HEK293 (cell line): ENCODE results near the gene HIP1.
A peak's percentile ranks its signal among the peaks of the same experiment; 100 is the strongest.

Source experiments
- CTCF ChIA-PET: fragments of 350-600 bp; formaldehyde crosslinking; extraction: SDS; loops from one replicate; lab custom pipeline; 2021; ENCODE audit warnings: antibody characterized with exemption; lab: Yijun Ruan, JAX
- POLR2A ChIA-PET: fragments of 300-600 bp; formaldehyde crosslinking; extraction: SDS; loops from one replicate; lab custom pipeline; 2020; ENCODE audit warnings: antibody characterized with exemption, inconsistent platforms; lab: Yijun Ruan, JAX
- H3K27ac ChIP-seq: fragments of 200-500 bp; sonication (Bioruptor generic); 2 replicates; pipeline ENCODE4 v1.5.1; 2014; ENCODE audit warnings: low read depth, low read length, control low read depth, inconsistent platforms; ENCODE audit errors: extremely low read depth
- H3K36me3 ChIP-seq, 2 experiments: fragments of 200-500 bp in 1 of 2; sonication (Bioruptor generic) in 1 of 2; 1 replicate in 1 of 2; 2 replicates in 1 of 2; pipeline ENCODE4 v1.5.1; 2014 to 2017; ENCODE audit warnings: inconsistent platforms in 2 of 2, low read length in 2 of 2; ENCODE audit not compliant: control insufficient read depth in 2 of 2, insufficient read depth in 1 of 2
- H3K4me1 ChIP-seq: fragments of 200-500 bp; sonication (Bioruptor generic); 2 replicates; pipeline ENCODE4 v1.5.1; 2014; ENCODE audit warnings: mild to moderate bottlenecking, low read length, inconsistent platforms; ENCODE audit not compliant: control insufficient read depth, insufficient read depth
- H3K4me3 ChIP-seq: 2 replicates; pipeline ENCODE4 v1.5.1; 2011; ENCODE audit warnings: low read depth, mild to moderate bottlenecking, control low read depth, low read length, moderate library complexity
- H3K9me3 ChIP-seq: fragments of 200-500 bp; sonication (Bioruptor generic); 2 replicates; pipeline ENCODE4 v1.5.1; 2014; ENCODE audit warnings: low read depth, low read length, inconsistent platforms; ENCODE audit not compliant: control insufficient read depth, insufficient read depth
- ELK4 ChIP-seq: IDR thresholded peaks from 2 replicates; pipeline ENCODE4 v1.6.1; 2011; ENCODE audit warnings: mild to moderate bottlenecking, low read depth, low read length, borderline replicate concordance
- HOXC10 ChIP-seq: sonication (generic); formaldehyde crosslinking; IDR thresholded peaks from 2 replicates; pipeline ENCODE4 v1.8.1; 2023; ENCODE audit warnings: mild to moderate bottlenecking, missing genetic modification reagents
- KLF1 ChIP-seq: fragments of 450-650 bp; formaldehyde crosslinking; IDR thresholded peaks from 2 replicates; pipeline ENCODE4 v1.5.1; 2016; ENCODE audit warnings: missing biosample characterization, missing genetic modification characterization
- OSR2 ChIP-seq: fragments of 450-650 bp; formaldehyde crosslinking; IDR thresholded peaks from 2 replicates; pipeline ENCODE4 v1.5.1; 2016; ENCODE audit warnings: missing biosample characterization, missing genetic modification characterization
- PRDM1 ChIP-seq: fragments of 450-650 bp; formaldehyde crosslinking; IDR thresholded peaks from 2 replicates; pipeline ENCODE4; 2016; ENCODE audit warnings: missing biosample characterization, missing genetic modification characterization
- PRDM4 ChIP-seq: fragments of 450-650 bp; formaldehyde crosslinking; IDR thresholded peaks from 2 replicates; pipeline ENCODE4 v1.5.1; 2017; ENCODE audit warnings: missing biosample characterization, missing genetic modification characterization
- SALL2 ChIP-seq: fragments of 450-650 bp; formaldehyde crosslinking; IDR thresholded peaks from 2 replicates; pipeline ENCODE4 v1.5.0; 2017; ENCODE audit warnings: missing biosample characterization, mild to moderate bottlenecking, missing genetic modification characterization, borderline replicate concordance
- SCRT2 ChIP-seq: fragments of 450-650 bp; formaldehyde crosslinking; IDR thresholded peaks from 2 replicates; pipeline ENCODE4 v1.5.1; 2016; ENCODE audit warnings: missing biosample characterization, missing genetic modification characterization
- ZBTB8A ChIP-seq: fragments of 450-650 bp; formaldehyde crosslinking; IDR thresholded peaks from 2 replicates; pipeline ENCODE4 v1.5.1; 2016; ENCODE audit warnings: missing biosample characterization, missing genetic modification characterization
- ZNF169 ChIP-seq: fragments of 450-650 bp; formaldehyde crosslinking; IDR thresholded peaks from 2 replicates; pipeline ENCODE4 v1.5.1; 2016; ENCODE audit warnings: missing biosample characterization, missing genetic modification characterization
- ZNF174 ChIP-seq: fragments of 450-650 bp; formaldehyde crosslinking; IDR thresholded peaks from 2 replicates; pipeline ENCODE4 v1.5.0; 2017; ENCODE audit warnings: missing biosample characterization, mild to moderate bottlenecking, missing genetic modification characterization
- ZNF19 ChIP-seq: fragments of 450-650 bp; formaldehyde crosslinking; IDR thresholded peaks from 2 replicates; pipeline ENCODE4; 2016; ENCODE audit warnings: missing biosample characterization, missing genetic modification characterization, low read depth
- ZNF202 ChIP-seq: fragments of 450-650 bp; formaldehyde crosslinking; IDR thresholded peaks from 2 replicates; pipeline ENCODE4 v1.5.1; 2016; ENCODE audit warnings: missing biosample characterization, missing genetic modification characterization, borderline replicate concordance
- ZNF211 ChIP-seq: fragments of 450-650 bp; formaldehyde crosslinking; IDR thresholded peaks from 2 replicates; pipeline ENCODE4 v1.5.1; 2016; ENCODE audit warnings: low read depth, missing biosample characterization, missing genetic modification characterization
- ZNF280D ChIP-seq: fragments of 450-650 bp; formaldehyde crosslinking; IDR thresholded peaks from 2 replicates; pipeline ENCODE4 v1.5.1; 2016; ENCODE audit warnings: missing biosample characterization, missing genetic modification characterization
- ZNF391 ChIP-seq: fragments of 450-650 bp; formaldehyde crosslinking; IDR thresholded peaks from 2 replicates; pipeline ENCODE4 v1.5.1; 2016; ENCODE audit warnings: low read depth, missing biosample characterization, missing genetic modification characterization, borderline replicate concordance
- ZNF394 ChIP-seq: fragments of 450-650 bp; formaldehyde crosslinking; IDR thresholded peaks from 2 replicates; pipeline ENCODE4 v1.5.1; 2016; ENCODE audit warnings: missing biosample characterization, missing genetic modification characterization, mild to moderate bottlenecking, moderate library complexity, borderline replicate concordance
- ZNF48 ChIP-seq: fragments of 450-650 bp; formaldehyde crosslinking; IDR thresholded peaks from 2 replicates; pipeline ENCODE4 v1.5.1; 2016; ENCODE audit warnings: missing biosample characterization, missing genetic modification characterization
- ZNF548 ChIP-seq: fragments of 450-650 bp; formaldehyde crosslinking; IDR thresholded peaks from 2 replicates; pipeline ENCODE4 v1.5.1; 2016; ENCODE audit warnings: missing biosample characterization, missing genetic modification characterization
- ZNF560 ChIP-seq: fragments of 450-650 bp; formaldehyde crosslinking; IDR thresholded peaks from 2 replicates; pipeline ENCODE4 v1.5.1; 2017; ENCODE audit warnings: missing biosample characterization, missing genetic modification characterization, borderline replicate concordance
- ZNF654 ChIP-seq: fragments of 450-650 bp; formaldehyde crosslinking; IDR thresholded peaks from 2 replicates; pipeline ENCODE4 v1.5.1; 2016; ENCODE audit warnings: low read depth, missing biosample characterization, missing genetic modification characterization
- ZNF677 ChIP-seq: fragments of 450-650 bp; IDR thresholded peaks from 2 replicates; pipeline ENCODE4 v1.5.0; 2018; ENCODE audit warnings: missing biosample characterization, mild to moderate bottlenecking, missing genetic modification characterization, moderate library complexity
- ZNF777 ChIP-seq: fragments of 450-650 bp; formaldehyde crosslinking; IDR thresholded peaks from 2 replicates; pipeline ENCODE4 v1.5.1; 2017; ENCODE audit warnings: missing biosample characterization, missing genetic modification characterization, borderline replicate concordance
- ZNF791 ChIP-seq: fragments of 450-650 bp; formaldehyde crosslinking; IDR thresholded peaks from 2 replicates; pipeline ENCODE4 v1.5.1; 2016; ENCODE audit warnings: missing biosample characterization, missing genetic modification characterization
- ZSCAN23 ChIP-seq: fragments of 450-650 bp; formaldehyde crosslinking; IDR thresholded peaks from 2 replicates; pipeline ENCODE4 v1.5.1; 2016; ENCODE audit warnings: missing biosample characterization, missing genetic modification characterization

HIP1 gene

GRCh38 chr7:75536940-75537538, 201.7 kb downstream of the HIP1 start:
- H3K4me3 ChIP-seq, result no peak overlapping the region
- no peaks in the 10 kb centered on the region for H3K9me3 ChIP-seq
- CTCF ChIA-PET, result no interaction called here
- TF ChIP-seq ZNF174 (tag by site-specific recombination) (no peak), ZNF677 (tag by site-specific recombination) (no peak), ZNF560 (tag by site-specific recombination) (no peak)
- no peak overlapping the region for H3K27ac ChIP-seq
- POLR2A ChIA-PET, result no interaction called here
- H3K4me1 ChIP-seq, result peaks cover 3% of the 10 kb centered on the region; the same call in 1 of the 2 replicates
- peaks cover 9 to 32% of the 10 kb centered on the region in 2 experiments; a peak in 2 of 3 replicates for H3K36me3 ChIP-seq

- Histone ChIP-seq H3K36me3 (peaks cover 9 to 28% of the 10 kb centered on the region in 2 experiments; a peak in 2 of 3 replicates), H3K4me3 (no peak overlapping the region), H3K9me3 (no peaks in the 10 kb centered on the region), H3K4me1 (peaks cover 3% of the 10 kb centered on the region; the same call in 1 of the 2 replicates), H3K27ac (no peak overlapping the region)
- POLR2A ChIA-PET, result no interaction called here
- CTCF ChIA-PET, result no interaction called here
- TF ChIP-seq PRDM1 (tag by site-specific recombination) (no peak), ZNF391 (no peak), ZNF202 (no peak), SALL2 (tag by site-specific recombination) (no peak), ZNF48 (no peak), ZNF654 (tag by site-specific recombination) (no peak), ZNF19 (tag by site-specific recombination) (no peak), ZSCAN23 (no peak)
These were observed 202.2 kb downstream of the HIP1 start for GRCh38 chr7:75536491-75536890.

GRCh38 chr7:75534727-75535307, 203.9 kb downstream of the HIP1 start:
- H3K27ac ChIP-seq, result no peak overlapping the region
- CTCF ChIA-PET, result interaction anchor here (0.7 kb wide), 1 partner anchor 113 kb away, joined by 3 read pairs; no protein-coding TSS in a partner anchor
- H3K36me3 ChIP-seq, result peaks cover 0 to 28% of the 10 kb centered on the region in 2 experiments; a peak in 1 of 3 replicates
- H3K4me3 ChIP-seq, result no peak overlapping the region
- H3K4me1 ChIP-seq, result peaks cover 3% of the 10 kb centered on the region; the same call in 1 of the 2 replicates
- H3K9me3 ChIP-seq, result no peaks in the 10 kb centered on the region
- POLR2A ChIA-PET, result no interaction called here
- TF ChIP-seq ZNF169 (tag by site-specific recombination), result no peak
- TF ChIP-seq ZNF548 (tag by site-specific recombination), result no peak
- peak; percentile 64; the same call in 1 of the 2 replicates for TF ChIP-seq ZNF394
- TF ChIP-seq ZBTB8A, result no peak
- no peak for TF ChIP-seq KLF1 (tag by site-specific recombination)
- TF ChIP-seq ZNF791, result no peak
- no peak for TF ChIP-seq HOXC10
- no peak for TF ChIP-seq ZNF280D (tag by site-specific recombination)
- TF ChIP-seq ZSCAN23, result no peak
- no peak for TF ChIP-seq PRDM4 (tag by site-specific recombination)
- TF ChIP-seq ELK4, result no peak
- TF ChIP-seq ZNF654 (tag by site-specific recombination), result no peak
- TF ChIP-seq ZNF777 (tag by site-specific recombination), result no peak
- peak; percentile 88 for TF ChIP-seq OSR2
- TF ChIP-seq SCRT2 (tag by site-specific recombination), result no peak
- no peak for TF ChIP-seq ZNF211
